A673 (cell line): Measurements from ENCODE around the gene ACVR1B.

Source experiments
- CTCF ChIP-seq: fragments of 300-800, 200-600 bp; sonication (generic); conservative IDR thresholded peaks from 2 replicates; pipeline ENCODE4 v1.5.1; 2017; ENCODE audit warnings: low read depth, mild to moderate bottlenecking, antibody characterized with exemption, low read length, moderate library complexity, mixed read lengths
- EZH2 ChIP-seq: fragments of 200-600 bp; sonication (generic); IDR thresholded peaks from 2 replicates; pipeline ENCODE4 v1.6.1; 2017; ENCODE audit warnings: borderline replicate concordance, low read depth, mild to moderate bottlenecking, mixed read lengths, antibody characterized with exemption, low read length; ENCODE audit not compliant: poor library complexity, severe bottlenecking

- TF ChIP-seq CTCF (no peak), EZH2 (no peak)
Observed at GRCh38 chr12:51986834-51987233, 35.3 kb downstream of the ACVR1B start.
